ENCODE measurements around the gene KCTD16. TPM values are rescaled to one million over a fixed set of nuclear protein-coding genes. Genes with fewer than 3 reads are reported as not detected.

The KCTD16 gene
- total RNA-seq, 1 donor: 3.0 TPM

DNA sequence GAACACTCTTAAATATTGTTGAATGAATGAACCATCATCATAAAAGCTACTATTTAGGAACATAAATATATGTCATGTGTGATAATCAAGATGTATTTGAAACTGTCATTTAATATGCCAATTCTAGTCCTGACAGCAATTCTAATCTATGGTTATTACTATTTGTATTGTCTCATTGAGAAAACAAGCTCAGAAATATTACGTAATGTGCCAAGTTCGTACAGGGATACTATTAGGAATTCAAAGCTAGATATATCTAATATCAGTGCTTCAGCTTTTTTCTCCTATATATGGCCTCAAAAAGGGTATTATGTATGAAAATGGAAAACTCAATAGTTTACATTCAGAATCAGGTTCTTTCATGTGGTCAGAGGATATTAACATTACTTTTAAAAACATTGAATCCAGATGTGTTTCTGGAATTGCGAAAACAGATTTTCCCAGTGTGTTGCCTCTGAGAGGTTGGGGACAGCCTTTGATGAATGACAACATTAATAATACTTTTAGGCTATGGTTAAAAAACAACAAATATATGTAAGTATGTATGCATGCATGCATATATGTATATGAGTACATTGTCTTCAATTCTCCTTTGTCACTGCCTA lies 95.1 kb downstream of the KCTD16 start:
- TF ChIP-seq, protein P1, sequence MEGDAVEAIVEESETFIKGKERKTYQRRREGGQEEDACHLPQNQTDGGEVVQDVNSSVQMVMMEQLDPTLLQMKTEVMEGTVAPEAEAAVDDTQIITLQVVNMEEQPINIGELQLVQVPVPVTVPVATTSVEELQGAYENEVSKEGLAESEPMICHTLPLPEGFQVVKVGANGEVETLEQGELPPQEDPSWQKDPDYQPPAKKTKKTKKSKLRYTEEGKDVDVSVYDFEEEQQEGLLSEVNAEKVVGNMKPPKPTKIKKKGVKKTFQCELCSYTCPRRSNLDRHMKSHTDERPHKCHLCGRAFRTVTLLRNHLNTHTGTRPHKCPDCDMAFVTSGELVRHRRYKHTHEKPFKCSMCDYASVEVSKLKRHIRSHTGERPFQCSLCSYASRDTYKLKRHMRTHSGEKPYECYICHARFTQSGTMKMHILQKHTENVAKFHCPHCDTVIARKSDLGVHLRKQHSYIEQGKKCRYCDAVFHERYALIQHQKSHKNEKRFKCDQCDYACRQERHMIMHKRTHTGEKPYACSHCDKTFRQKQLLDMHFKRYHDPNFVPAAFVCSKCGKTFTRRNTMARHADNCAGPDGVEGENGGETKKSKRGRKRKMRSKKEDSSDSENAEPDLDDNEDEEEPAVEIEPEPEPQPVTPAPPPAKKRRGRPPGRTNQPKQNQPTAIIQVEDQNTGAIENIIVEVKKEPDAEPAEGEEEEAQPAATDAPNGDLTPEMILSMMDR (IDR thresholded peaks at IDR 0.05; ENCODE audit: insufficient read depth, low read depth, low read length): no peak
- H3K4me3 ChIP-seq (ENCODE audit: low read depth, low read length): no peak overlapping the region
- no peak for DNase-seq (ENCODE audit: low read depth)

DNA sequence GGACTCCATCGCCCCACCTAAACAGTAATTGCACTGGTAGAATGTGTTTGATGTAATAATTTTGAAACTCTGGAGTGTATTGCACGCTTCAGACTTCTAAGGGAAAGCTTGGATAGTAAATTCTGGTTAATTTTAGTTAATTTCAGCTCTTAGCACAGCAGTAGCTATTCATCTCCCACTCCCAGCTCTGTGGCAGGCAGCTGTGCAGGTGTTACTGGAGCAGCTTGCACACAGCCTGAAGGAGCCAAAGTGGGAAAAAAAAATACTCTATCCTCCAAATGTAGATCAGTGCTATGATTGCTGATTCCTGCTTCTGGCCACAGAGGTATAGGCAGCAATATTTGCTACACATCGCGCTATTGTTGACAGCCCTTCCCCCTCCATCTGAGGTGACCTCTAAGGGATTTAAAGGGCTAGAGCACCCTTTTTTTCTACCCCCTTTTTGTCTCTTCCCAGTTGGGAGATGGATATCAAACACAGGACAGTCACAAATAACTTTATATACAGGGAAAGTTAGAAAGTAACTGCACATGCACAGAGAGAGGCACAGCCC lies 97.4 kb downstream of the KCTD16 start:
- TF ChIP-seq, protein P1 (IDR thresholded peaks at IDR 0.05; ENCODE audit: insufficient read depth, low read depth, low read length): no peak
- no peak overlapping the region for H3K4me3 ChIP-seq (ENCODE audit: low read depth, low read length)
- DNase-seq (ENCODE audit: low read depth): no peak

DNA sequence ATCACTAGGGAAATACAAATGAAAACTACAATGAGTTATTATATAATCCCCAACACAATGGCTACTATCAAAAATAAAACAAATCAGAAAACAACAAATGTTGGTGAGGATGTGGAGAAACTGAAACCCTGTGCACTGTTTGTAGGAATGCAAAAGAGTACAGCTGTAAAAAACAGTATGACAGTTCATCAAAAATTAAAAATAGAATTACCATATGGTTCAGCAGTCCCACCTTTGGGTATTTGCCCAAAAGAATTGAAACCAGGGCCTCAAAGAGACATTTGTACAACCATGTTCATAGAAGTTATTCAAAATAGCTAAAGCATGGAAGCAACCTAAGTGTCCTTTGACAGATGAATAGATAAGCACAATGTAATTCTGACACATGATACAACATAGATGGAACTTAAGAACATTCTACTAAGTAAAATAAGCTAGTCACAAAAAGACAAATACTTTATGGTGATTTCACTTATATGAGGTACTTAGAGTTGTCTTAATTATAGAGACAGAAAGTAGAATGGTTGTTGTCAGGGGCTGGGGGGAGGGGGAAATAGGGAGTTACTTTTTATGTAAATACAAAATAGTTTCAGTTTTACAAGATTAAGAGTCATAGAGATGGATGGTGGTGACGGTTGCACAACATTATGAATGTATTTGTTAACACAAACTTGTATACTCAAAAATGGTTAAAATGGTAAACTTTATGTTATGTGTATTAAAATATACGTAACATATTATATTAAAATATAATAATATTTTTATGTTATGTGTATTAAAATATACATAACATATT lies 102.8 kb downstream of the KCTD16 start:
- peak; percentile 45 for DNase-seq (ENCODE audit: low read depth)
- TF ChIP-seq, protein P1 (IDR thresholded peaks at IDR 0.05; ENCODE audit: insufficient read depth, low read depth, low read length): no peak
- H3K4me3 ChIP-seq (ENCODE audit: low read depth, low read length): no peak overlapping the region

DNA sequence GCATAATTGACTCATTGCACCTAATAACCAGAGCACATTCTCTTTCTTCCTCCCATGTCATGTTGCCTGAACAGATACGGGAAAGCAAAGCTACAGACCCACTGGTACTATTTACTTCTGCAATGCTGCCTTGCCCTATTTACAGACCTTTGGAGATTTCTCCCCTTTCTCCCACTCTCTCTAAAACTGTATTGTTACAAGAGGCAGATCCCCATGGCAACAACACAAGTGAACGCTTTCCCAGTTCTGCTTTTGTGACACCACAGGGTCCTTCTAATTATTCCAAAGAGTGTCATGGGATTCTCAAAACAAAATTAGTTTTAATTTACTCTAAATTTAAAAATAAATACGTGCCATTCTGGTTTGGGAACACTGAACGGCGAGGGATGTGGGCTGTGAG lies 104.7 kb downstream of the KCTD16 start:
- no peak overlapping the region for H3K4me3 ChIP-seq (ENCODE audit: low read depth, low read length)
- DNase-seq (ENCODE audit: low read depth): no peak
- TF ChIP-seq, protein P1 (IDR thresholded peaks at IDR 0.05; ENCODE audit: insufficient read depth, low read depth, low read length): no peak

DNA sequence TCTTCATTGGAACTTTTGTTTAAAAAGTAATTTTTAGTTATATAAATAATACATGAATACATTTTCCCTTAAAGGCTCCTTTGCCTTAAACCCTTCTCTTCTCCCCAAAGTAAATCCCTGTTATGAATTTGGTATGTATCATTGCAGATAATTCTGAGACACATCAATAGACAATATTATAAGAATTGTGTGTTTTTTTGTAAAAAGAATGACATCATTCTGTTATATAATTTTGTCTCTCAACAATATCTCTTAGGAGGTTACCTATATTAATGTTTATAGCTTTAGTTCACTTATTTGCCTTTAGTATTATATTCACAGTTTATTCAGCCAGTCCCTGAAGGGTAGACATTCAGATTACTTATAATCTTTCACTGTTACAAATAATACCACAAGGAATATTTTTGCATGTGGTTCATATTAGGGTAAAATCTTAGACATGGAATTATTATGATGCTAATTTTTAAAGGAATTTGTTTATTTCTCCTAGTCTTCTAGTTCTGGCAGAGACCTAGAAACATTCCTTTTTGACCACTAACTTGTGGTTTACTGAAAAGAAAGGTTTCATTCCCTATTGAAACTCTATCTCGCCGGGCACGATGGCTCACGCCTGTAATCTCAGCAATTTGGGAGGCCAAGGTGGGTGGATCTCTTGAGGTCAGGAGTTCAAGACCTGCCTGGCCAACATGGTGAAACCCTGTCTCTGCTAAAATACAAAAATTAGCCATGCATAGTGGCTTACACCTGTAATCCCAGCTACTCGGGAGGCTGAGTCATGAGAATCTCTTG lies 105.6 kb downstream of the KCTD16 start:
- DNase-seq (ENCODE audit: low read depth): no peak
- no peak overlapping the region for H3K4me3 ChIP-seq (ENCODE audit: low read depth, low read length)
- TF ChIP-seq, protein P1 (IDR thresholded peaks at IDR 0.05; ENCODE audit: insufficient read depth, low read depth, low read length): no peak

DNA sequence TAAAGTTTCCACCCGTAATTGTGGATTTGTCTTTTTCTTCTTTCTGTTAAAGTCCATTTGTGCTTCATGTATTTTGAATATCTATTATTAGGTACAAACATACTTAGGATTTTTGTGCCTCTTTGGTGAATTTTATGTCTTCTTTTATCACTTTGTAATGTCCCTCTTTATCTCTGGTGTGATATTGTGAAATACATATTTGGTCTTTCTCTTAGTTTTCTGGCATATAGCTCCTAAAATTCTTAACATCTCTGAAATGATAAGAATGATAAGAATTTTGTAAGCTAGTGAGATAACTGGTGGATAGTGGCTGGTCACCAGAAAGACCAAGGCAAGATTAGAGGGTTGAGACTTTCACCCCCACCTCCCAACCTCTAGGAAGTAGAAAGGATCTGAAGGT lies 111.1 kb downstream of the KCTD16 start:
- TF ChIP-seq, protein P1 (IDR thresholded peaks at IDR 0.05; ENCODE audit: insufficient read depth, low read depth, low read length): no peak
- no peak overlapping the region for H3K4me3 ChIP-seq (ENCODE audit: low read depth, low read length)
- DNase-seq (ENCODE audit: low read depth): no peak
